ENCODE data around the gene HTRA3. TPM values are rescaled to one million over a fixed set of nuclear protein-coding genes. Genes with fewer than 3 reads are reported as not detected.

HTRA3 gene
- total and polyA plus RNA-seq, 2 experiments from 2014 or later: 3.2 to 5.2 TPM

GRCh38 chr4:8300832-8301231 lies 31.3 kb downstream of the HTRA3 start:
- Histone ChIP-seq H3K27me3 (replicated peaks; ENCODE audit: insufficient read depth) (no peaks in the 10 kb centered on the region), H4K20me1 (ENCODE audit: insufficient read depth) (no peaks in the 10 kb centered on the region), H3K9me3 (ENCODE audit: low read depth) (no peaks in the 10 kb centered on the region), H3K9me2 (ENCODE audit: insufficient read depth) (no peaks in the 10 kb centered on the region), H3F3A (ENCODE audit: insufficient read depth) (no peaks in the 10 kb centered on the region; the same call in 1 of the 2 replicates), H3K79me2 (ENCODE audit: insufficient read depth) (no peaks in the 10 kb centered on the region), H3K4me1 (ENCODE audit: insufficient read depth) (0 out of 2 replicates have a peak, but pooled peaks cover 4% of the 10 kb centered on the region), H3K9ac (no peak overlapping the region), H3K36me3 (ENCODE audit: low read depth) (no peaks in the 10 kb centered on the region), H3K4me2 (ENCODE audit: unreplicated experiment) (no peak overlapping the region), H3K27ac (no peak overlapping the region), H2AFZ (no peak overlapping the region), H3K4me3 (no peak overlapping the region)
- WGBS, 2 experiments (ENCODE audit: low coverage in 1 of 2, low lambda C conversion rate in 2 of 2, missing lambda C conversion rate in 2 of 2): 89 to 95% methylated on average over 1 of the region's 1 CpG
- TF ChIP-seq EZH2phosphoT487 (IDR thresholded peaks at IDR 0.05; ENCODE audit: insufficient read depth, low read depth): no peak
- no peak for TF ChIP-seq EZH2 (IDR thresholded peaks at IDR 0.05; ENCODE audit: insufficient read depth, poor library complexity, severe bottlenecking)
- DNase-seq: no peak
- in situ Hi-C loops (cut with MboI): no loop called here

DNA sequence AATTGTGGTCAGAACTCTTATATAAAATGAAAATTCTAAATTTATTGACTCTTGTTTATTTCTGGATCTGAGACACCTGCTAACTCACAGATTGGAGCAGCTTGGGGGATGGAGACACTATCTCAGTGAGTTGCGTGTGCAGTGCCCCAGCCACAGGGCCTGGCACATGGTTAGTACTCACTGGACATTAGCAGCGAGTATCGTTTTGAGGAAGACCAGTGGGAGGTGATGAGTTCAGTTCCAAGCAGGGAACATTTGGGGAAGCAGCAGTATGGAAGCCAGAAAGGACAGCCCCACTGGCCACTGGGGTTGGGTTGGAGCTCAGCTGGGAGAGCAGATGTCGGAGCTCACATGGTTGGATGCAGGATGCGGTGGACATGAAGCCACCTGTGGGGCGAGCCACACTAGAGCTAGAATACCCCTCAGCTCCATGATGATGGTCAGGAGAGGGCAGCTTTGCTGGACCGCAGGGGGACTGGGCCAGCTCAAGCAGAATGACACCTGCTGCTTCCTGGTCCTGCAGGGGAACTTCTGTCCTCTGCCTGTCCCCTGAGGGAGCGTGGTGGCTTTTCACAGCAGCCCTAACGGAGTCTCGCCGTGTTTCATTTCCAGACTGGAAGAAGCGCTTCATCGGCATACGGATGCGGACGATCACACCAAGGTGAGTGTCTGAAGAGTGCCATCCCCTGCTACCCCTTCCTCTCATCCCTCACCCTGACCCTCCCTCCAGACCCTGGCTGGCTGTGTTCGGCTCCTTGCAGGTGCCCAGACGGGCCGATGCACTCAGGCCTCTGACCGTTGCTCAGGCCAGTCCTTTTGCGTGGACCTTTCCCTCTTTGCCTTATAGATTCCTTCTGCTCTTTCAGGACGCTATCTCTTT lies 32.5 kb downstream of the HTRA3 start:
- no peak overlapping the region for H3K27ac ChIP-seq
- no peak for DNase-seq

GRCh38 chr4:8303081-8303480 lies 33.5 kb downstream of the HTRA3 start:
- in situ Hi-C loops (cut with MboI): no loop called here
- Histone ChIP-seq H3F3A (ENCODE audit: insufficient read depth) (no peaks in the 10 kb centered on the region; the same call in 1 of the 2 replicates), H3K4me1 (ENCODE audit: insufficient read depth) (0 out of 2 replicates have a peak, but pooled peaks cover 7% of the 10 kb centered on the region), H4K20me1 (ENCODE audit: insufficient read depth) (no peaks in the 10 kb centered on the region), H3K27ac (peak overlapping the region; percentile 33), H3K4me3 (no peak overlapping the region), H3K9me3 (ENCODE audit: low read depth) (no peaks in the 10 kb centered on the region), H3K9me2 (ENCODE audit: insufficient read depth) (no peaks in the 10 kb centered on the region), H2AFZ (no peak overlapping the region), H3K79me2 (ENCODE audit: insufficient read depth) (no peaks in the 10 kb centered on the region), H3K9ac (0 out of 2 replicates have a peak overlapping the region, but pooled peaks have one; percentile 8), H3K4me2 (ENCODE audit: unreplicated experiment) (no peak overlapping the region), H3K36me3 (ENCODE audit: low read depth) (no peaks in the 10 kb centered on the region), H3K27me3 (replicated peaks; ENCODE audit: insufficient read depth) (no peaks in the 10 kb centered on the region)
- TF ChIP-seq EZH2 (IDR thresholded peaks at IDR 0.05; ENCODE audit: insufficient read depth, poor library complexity, severe bottlenecking) (no peak), EZH2phosphoT487 (IDR thresholded peaks at IDR 0.05; ENCODE audit: insufficient read depth, low read depth) (no peak)
- DNase-seq: no peak
- 73 to 80% methylated on average over 4 of the region's 4 CpGs for WGBS, 2 experiments (ENCODE audit: low coverage in 1 of 2, low lambda C conversion rate in 2 of 2, missing lambda C conversion rate in 2 of 2)

More for the DNA sequence above, 32.5 kb downstream of the HTRA3 start:
- Histone ChIP-seq H4K20me1 (ENCODE audit: insufficient read depth) (no peaks in the 10 kb centered on the region), H3K4me1 (ENCODE audit: insufficient read depth) (0 out of 2 replicates have a peak, but pooled peaks cover 6% of the 10 kb centered on the region), H3K9ac (no peak overlapping the region), H2AFZ (no peak overlapping the region), H3K4me3 (no peak overlapping the region), H3K9me3 (ENCODE audit: low read depth) (no peaks in the 10 kb centered on the region), H3K4me2 (ENCODE audit: unreplicated experiment) (no peak overlapping the region), H3K36me3 (ENCODE audit: low read depth) (no peaks in the 10 kb centered on the region), H3F3A (ENCODE audit: insufficient read depth) (no peaks in the 10 kb centered on the region; the same call in 1 of the 2 replicates), H3K79me2 (ENCODE audit: insufficient read depth) (no peaks in the 10 kb centered on the region), H3K9me2 (ENCODE audit: insufficient read depth) (no peaks in the 10 kb centered on the region), H3K27me3 (replicated peaks; ENCODE audit: insufficient read depth) (no peaks in the 10 kb centered on the region)
- WGBS, 2 experiments (ENCODE audit: low coverage in 1 of 2, low lambda C conversion rate in 2 of 2, missing lambda C conversion rate in 2 of 2): 94 to 95% methylated on average over 22 of the region's 22 CpGs
- in situ Hi-C loops (cut with MboI): no loop called here
- no peak for TF ChIP-seq EZH2 (IDR thresholded peaks at IDR 0.05; ENCODE audit: insufficient read depth, poor library complexity, severe bottlenecking)
- no peak for TF ChIP-seq EZH2phosphoT487 (IDR thresholded peaks at IDR 0.05; ENCODE audit: insufficient read depth, low read depth)

- H3K4me1 ChIP-seq (ENCODE audit: insufficient read depth): 0 out of 2 replicates have a peak, but pooled peaks cover 7% of the 10 kb centered on the region
- WGBS, 2 experiments (ENCODE audit: low coverage in 1 of 2, low lambda C conversion rate in 2 of 2, missing lambda C conversion rate in 2 of 2): 64 to 68% methylated on average over 13 of the region's 13 CpGs
- no peak overlapping the region for H3K4me3 ChIP-seq
- peak; percentile 99 for DNase-seq
- no peaks in the 10 kb centered on the region for H3K9me3 ChIP-seq (ENCODE audit: low read depth)
- H3K9ac ChIP-seq: no peak overlapping the region
- H3K79me2 ChIP-seq (ENCODE audit: insufficient read depth): no peaks in the 10 kb centered on the region
- no peak for TF ChIP-seq EZH2 (IDR thresholded peaks at IDR 0.05; ENCODE audit: insufficient read depth, poor library complexity, severe bottlenecking)
- TF ChIP-seq EZH2phosphoT487 (IDR thresholded peaks at IDR 0.05; ENCODE audit: insufficient read depth, low read depth): no peak
- in situ Hi-C loops (cut with MboI): no loop called here
- peak overlapping the region; percentile 57 for H3K27ac ChIP-seq
- no peak overlapping the region for H3K4me2 ChIP-seq (ENCODE audit: unreplicated experiment)
- H3K27me3 ChIP-seq (replicated peaks; ENCODE audit: insufficient read depth): no peaks in the 10 kb centered on the region
- H3F3A ChIP-seq (ENCODE audit: insufficient read depth): no peaks in the 10 kb centered on the region; the same call in 1 of the 2 replicates
- no peaks in the 10 kb centered on the region for H3K36me3 ChIP-seq (ENCODE audit: low read depth)
- H4K20me1 ChIP-seq (ENCODE audit: insufficient read depth): no peaks in the 10 kb centered on the region
- H2AFZ ChIP-seq: no peak overlapping the region
- no peaks in the 10 kb centered on the region for H3K9me2 ChIP-seq (ENCODE audit: insufficient read depth)
Observed at GRCh38 chr4:8303485-8304281, 34.1 kb downstream of the HTRA3 start.

Measured in GM23248 (cell line).